Suprapubic skin (tissue), 4 donors: ENCODE data around the gene PDE4D.

Experiments used
- CTCF ChIP-seq, 2 donors: fragments of 200-600 bp in 1 of 2; fragments of 450-650 bp in 1 of 2; sonication (generic) in 1 of 2; IDR thresholded peaks; one replicate each; pipeline ENCODE4 v1.5.1; 2016 to 2019; ENCODE audit warnings: antibody characterized with exemption in 2 of 2, mild to moderate bottlenecking in 1 of 2, moderate library complexity in 1 of 2
- POLR2A ChIP-seq, 2 donors: fragments of 450-650 bp; IDR thresholded peaks; one replicate each; pipeline ENCODE4 v1.6.1; 2017; ENCODE audit warnings: antibody characterized with exemption in 2 of 2, mild to moderate bottlenecking in 2 of 2, moderate library complexity in 2 of 2
- POLR2AphosphoS5 ChIP-seq, 3 donors: sonication (generic); formaldehyde crosslinking; IDR thresholded peaks; one replicate each; pipeline ENCODE4 v1.6.1; 2017; ENCODE audit warnings: antibody characterized with exemption in 3 of 3

- no peak for TF ChIP-seq POLR2AphosphoS5 (IDR thresholded peaks at IDR 0.05)
- no peak for TF ChIP-seq CTCF (IDR thresholded peaks at IDR 0.05)
- TF ChIP-seq POLR2A (IDR thresholded peaks at IDR 0.05): no peak
Observed at GRCh38 chr5:59816654-59817300, 76.7 kb downstream of the PDE4D start.
